GM10266 (cell line): ENCODE data around the gene CARMIL3.
A peak's percentile ranks its signal among the peaks of the same experiment; 100 is the strongest.

Experiments used
- DNase-seq: peaks from one replicate; pipeline ENCODE4 v3.0.0; 2012; ENCODE audit errors: extremely low spot score
- TF ChIP-seq, protein P1 (sequence below): IDR thresholded peaks from 2 replicates; pipeline ENCODE4 v1.5.1; 2012; ENCODE audit warnings: mild to moderate bottlenecking, low read depth; ENCODE audit not compliant: control insufficient read depth, insufficient read depth; ENCODE audit errors: missing control alignments

CARMIL3 gene

DNA sequence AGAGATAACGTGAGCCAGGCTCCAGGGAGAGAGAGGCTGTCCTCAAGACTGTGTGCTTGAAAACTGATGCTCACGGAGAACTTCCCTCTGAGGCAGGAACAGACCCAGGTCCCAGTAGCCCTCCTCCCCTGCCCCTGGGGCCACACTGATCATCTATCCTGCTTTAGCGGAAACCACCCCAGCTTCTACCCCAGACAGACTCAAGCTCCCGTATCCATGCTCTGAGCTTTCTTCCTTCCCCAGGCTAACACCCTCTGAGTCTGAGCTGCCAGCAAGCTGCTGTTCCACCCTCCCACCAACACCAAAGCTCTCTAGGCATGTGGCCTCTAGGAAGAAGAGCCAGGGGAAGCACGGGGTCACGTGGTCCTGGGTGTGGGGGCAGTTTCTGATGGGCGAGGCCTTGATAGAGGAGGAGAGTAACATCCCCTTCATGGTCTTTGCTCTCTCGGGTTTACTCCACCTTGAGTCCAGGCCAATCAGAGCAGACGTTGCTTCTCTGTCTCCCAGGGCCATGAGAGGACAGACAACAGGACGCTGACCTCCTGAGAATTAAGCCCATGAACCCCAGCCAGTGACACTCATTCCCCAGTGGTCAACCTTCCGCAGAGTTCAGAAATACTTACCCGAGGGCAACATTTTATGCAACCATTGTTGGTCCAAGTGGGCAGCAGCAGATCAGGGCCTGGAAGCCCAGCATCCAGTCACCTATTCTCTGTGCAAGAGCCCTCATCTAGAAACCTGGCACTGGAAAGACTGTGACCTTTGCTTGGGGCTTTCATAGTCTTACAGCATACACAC, 43.7 kb downstream of the CARMIL3 start:
- peak; percentile 97 for DNase-seq
- TF ChIP-seq, protein P1, sequence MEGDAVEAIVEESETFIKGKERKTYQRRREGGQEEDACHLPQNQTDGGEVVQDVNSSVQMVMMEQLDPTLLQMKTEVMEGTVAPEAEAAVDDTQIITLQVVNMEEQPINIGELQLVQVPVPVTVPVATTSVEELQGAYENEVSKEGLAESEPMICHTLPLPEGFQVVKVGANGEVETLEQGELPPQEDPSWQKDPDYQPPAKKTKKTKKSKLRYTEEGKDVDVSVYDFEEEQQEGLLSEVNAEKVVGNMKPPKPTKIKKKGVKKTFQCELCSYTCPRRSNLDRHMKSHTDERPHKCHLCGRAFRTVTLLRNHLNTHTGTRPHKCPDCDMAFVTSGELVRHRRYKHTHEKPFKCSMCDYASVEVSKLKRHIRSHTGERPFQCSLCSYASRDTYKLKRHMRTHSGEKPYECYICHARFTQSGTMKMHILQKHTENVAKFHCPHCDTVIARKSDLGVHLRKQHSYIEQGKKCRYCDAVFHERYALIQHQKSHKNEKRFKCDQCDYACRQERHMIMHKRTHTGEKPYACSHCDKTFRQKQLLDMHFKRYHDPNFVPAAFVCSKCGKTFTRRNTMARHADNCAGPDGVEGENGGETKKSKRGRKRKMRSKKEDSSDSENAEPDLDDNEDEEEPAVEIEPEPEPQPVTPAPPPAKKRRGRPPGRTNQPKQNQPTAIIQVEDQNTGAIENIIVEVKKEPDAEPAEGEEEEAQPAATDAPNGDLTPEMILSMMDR, result no peak

DNA sequence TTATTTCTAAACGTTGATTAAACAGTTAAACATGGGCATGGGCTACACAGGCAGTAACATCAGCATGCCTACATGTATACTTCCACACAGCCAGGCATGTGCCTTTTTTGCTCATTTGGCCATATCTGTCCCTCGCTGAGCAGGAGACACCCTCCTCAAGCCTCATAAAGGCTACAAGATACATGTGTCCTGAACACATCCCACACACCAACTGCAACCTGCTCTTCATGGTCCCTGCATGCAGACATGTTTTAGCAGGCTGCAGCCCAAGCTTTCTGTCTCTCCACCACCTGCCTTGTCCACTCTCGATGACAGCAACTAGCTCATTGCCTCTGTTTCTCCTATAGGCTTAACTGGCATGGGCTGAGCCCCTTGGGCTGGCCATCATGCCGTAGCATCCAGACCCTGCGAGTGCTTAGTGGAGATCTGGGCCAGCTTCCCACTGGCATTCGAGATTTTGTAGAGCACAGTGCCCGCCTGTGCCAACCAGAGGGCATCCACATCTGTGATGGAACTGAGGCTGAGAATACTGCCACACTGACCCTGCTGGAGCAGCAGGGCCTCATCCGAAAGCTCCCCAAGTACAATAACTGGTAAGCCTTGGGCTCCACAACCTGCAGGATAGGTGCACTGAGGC, 44.9 kb downstream of the CARMIL3 start:
- TF ChIP-seq, protein P1, result no peak
- no peak for DNase-seq

DNA sequence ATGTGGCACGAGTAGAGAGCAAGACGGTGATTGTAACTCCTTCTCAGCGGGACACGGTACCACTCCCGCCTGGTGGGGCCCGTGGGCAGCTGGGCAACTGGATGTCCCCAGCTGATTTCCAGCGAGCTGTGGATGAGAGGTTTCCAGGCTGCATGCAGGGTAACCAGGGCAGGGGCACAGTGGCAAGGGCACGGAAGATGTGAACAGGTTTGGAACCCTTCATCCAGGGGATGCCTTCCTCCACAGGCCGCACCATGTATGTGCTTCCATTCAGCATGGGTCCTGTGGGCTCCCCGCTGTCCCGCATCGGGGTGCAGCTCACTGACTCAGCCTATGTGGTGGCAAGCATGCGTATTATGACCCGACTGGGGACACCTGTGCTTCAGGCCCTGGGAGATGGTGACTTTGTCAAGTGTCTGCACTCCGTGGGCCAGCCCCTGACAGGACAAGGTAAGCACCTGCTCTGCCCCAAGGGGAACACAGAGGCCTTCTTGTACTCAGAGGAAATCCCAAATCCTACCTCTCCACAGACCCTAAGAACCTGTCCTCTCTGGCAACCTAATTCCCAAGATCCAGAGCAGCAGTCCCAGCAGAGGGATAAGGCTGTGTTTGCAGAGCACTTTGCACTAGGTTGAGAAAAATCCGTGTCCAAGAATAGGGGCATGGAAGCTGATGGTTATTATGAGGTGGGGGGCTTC, 46.6 kb downstream of the CARMIL3 start:
- TF ChIP-seq, protein P1, result no peak
- no peak for DNase-seq

DNA sequence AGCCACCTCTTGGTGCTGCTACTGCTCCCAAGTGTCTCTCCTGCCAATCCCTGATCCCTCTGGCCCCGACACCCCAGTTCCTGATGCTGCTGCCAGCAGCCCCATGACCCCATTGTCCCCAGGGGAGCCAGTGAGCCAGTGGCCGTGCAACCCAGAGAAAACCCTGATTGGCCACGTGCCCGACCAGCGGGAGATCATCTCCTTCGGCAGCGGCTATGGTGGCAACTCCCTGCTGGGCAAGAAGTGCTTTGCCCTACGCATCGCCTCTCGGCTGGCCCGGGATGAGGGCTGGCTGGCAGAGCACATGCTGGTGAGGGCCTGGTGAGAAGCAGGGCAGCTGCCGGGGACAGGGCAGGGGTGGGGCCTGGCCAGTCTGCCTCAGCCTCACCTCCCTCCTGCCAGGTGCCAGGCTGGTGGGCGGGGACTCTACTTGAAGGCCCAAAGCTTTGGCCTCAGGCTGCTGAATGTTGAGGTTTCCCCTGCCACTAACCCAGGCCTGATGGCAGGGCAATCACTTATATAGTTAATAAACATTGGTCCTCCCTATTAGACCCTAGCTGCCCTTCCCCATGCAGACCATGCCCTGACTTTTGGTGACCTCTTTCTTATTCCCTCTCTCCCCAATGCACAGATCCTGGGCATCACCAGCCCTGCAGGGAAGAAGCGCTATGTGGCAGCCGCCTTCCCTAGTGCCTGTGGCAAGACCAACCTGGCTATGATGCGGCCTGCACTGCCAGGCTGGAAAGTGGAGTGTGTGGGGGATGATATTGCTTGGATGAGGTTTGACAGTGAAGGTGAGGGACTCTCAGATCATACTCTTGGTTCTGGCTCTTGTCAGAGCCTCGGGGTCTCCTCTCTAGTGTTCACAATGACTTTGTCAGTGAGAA, 47.4 kb downstream of the CARMIL3 start:
- TF ChIP-seq, protein P1, result no peak
- no peak for DNase-seq

DNA sequence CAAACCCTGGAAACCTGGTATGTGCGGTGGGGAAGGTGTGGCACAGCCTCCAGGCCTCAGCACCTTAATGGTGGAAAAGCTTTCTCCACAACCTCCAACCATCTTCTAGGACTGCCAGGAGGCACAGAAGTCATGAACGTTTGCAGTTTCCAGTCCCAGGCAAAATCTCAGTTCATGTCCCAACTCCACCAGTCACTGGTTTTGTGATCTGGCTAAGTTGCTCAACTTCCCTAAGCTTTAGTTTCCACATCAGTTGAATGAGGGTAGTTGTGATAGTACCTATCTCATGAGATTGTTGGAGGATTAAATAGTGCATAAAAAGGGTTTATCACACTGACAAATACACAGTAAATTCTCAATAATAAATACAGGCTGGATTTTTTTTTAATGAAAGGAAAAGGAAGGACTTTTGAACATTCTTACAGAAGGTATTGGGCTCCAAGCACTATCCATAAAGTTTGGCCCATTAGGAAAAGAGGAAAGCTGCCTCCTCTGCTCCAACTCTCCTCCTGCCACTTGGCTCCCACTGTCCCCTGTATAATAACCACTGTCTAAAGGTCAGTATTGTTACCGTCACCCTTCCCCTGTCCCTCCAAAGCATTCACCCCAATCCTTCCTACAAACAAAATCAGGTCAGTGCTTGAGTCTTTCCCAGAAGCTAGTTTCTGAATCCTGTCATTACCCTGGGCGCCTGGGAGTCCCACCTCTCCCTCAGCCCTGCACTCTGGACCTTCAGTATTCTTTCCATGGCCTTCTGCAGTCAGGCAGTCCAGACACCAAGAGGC, 48.6 kb downstream of the CARMIL3 start:
- TF ChIP-seq, protein P1, result no peak
- DNase-seq, result no peak

DNA sequence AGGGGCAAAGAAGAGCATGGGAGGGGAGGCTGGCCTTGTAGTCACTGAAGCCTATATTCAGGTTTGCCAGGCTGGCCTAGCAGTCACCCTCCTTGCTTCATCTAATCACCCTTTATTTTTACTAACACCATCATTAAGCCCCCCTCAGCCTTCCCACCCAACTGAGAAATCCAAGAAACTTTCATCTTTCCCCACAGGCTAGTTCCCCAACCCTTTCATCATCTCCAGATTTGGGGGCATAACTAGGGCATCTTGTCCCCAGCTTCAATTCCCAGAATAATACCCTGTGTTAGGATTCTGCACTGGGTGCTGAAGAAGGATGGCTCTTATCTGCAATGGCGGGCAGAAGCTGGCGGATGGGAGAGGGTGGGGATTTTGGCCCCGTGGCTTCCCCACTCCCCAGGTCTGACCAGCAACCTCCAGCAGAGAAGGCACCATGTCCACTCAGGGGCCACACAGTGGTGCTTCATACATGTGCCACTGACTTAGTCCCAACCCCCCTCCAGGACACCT, 49.2 kb downstream of the CARMIL3 start:
- TF ChIP-seq, protein P1, result no peak
- no peak for DNase-seq
